Immature natural killer cell (primary cell): ENCODE results near the gene SCRN1. TPM values are rescaled to one million over a fixed set of nuclear protein-coding genes. Genes with fewer than 3 reads are reported as not detected.

Experiments
- DNase-seq, 3 donors: peaks; one replicate each; pipeline ENCODE4 v3.0.0; 2022; ENCODE audit warnings: mixed read lengths in 1 of 3
- H3K27ac Mint-ChIP-seq, 6 donors: one replicate each; pipeline ENCODE4 v1.8.0; 2020; ENCODE audit warnings: mixed read lengths in 6 of 6, mild to moderate bottlenecking in 5 of 6, inconsistent platforms in 4 of 6, moderate library complexity in 3 of 6
- H3K27me3 Mint-ChIP-seq, 3 donors: one replicate each; pipeline ENCODE4 v1.8.0; 2020 to 2021; ENCODE audit warnings: low read depth in 3 of 3, mild to moderate bottlenecking in 3 of 3, mixed read lengths in 3 of 3, moderate library complexity in 3 of 3, inconsistent platforms in 1 of 3
- H3K36me3 Mint-ChIP-seq, 3 donors: one replicate each; pipeline ENCODE4 v1.8.0; 2020; ENCODE audit warnings: mixed read lengths in 3 of 3, inconsistent platforms in 2 of 3, mild to moderate bottlenecking in 2 of 3
- H3K4me1 Mint-ChIP-seq, 2 donors: one replicate each; pipeline ENCODE4 v1.8.0; 2020; ENCODE audit warnings: inconsistent platforms in 2 of 2, mild to moderate bottlenecking in 2 of 2, mixed read lengths in 2 of 2, moderate library complexity in 1 of 2
- H3K4me3 Mint-ChIP-seq, 5 donors: one replicate each; pipeline ENCODE4 v1.8.0; 2020; ENCODE audit warnings: mild to moderate bottlenecking in 5 of 5, mixed read lengths in 5 of 5, inconsistent platforms in 3 of 5, moderate library complexity in 3 of 5
- H3K9me3 Mint-ChIP-seq, 6 donors: one replicate each; pipeline ENCODE4 v1.8.0; 2020; ENCODE audit warnings: mild to moderate bottlenecking in 6 of 6, mixed read lengths in 6 of 6, inconsistent platforms in 4 of 6, moderate library complexity in 3 of 6
- polyA plus RNA-seq, 3 donors: library from polyadenylated mRNA; unstranded; fragments of 300-500 nt; fragmentation: Illumina TruSeq; gene quantifications; one replicate each; pipeline ENCODE4 v1.2.3, GENCODE V29; 2021

The SCRN1 gene
- polyA plus RNA-seq, 3 donors from 2014 or later, result 10.6 to 27.8 (median 20.7) TPM

- Mint-ChIP-seq H3K27ac (no peak overlapping the region), H3K9me3 (no peaks in the 10 kb centered on the region), H3K27me3 (peaks cover 6 to 13% (median 6%) of the 10 kb centered on the region in 3 donors), H3K4me1 (peaks cover 6 to 8% of the 10 kb centered on the region in 2 donors), H3K4me3 (peak overlapping the region in 4 of 5 donors; percentile 5 to 44 (median 20)), H3K36me3 (no peaks in the 10 kb centered on the region)
- DNase-seq, result no peak
Observed at GRCh38 chr7:29883462-29884398, 105.9 kb downstream of the SCRN1 start.

- Mint-ChIP-seq H3K36me3 (no peaks in the 10 kb centered on the region), H3K4me3 (no peak overlapping the region), H3K9me3 (no peaks in the 10 kb centered on the region), H3K4me1 (peaks cover 11 to 12% of the 10 kb centered on the region in 2 donors), H3K27me3 (peaks cover 6 to 15% (median 8%) of the 10 kb centered on the region in 3 donors), H3K27ac (no peak overlapping the region)
- no peak for DNase-seq
Observed at GRCh38 chr7:29882481-29882880, 107.1 kb downstream of the SCRN1 start.

GRCh38 chr7:29881724-29882123 lies 107.9 kb downstream of the SCRN1 start:
- H3K27me3 Mint-ChIP-seq, result peaks cover 6 to 13% (median 8%) of the 10 kb centered on the region in 3 donors

GRCh38 chr7:29879609-29880008 lies 110.0 kb downstream of the SCRN1 start:
- H3K36me3 Mint-ChIP-seq, result no peaks in the 10 kb centered on the region
- peaks cover 3 to 8% (median 6%) of the 10 kb centered on the region in 3 donors for H3K27me3 Mint-ChIP-seq
- no peak for DNase-seq
- peaks cover 11 to 12% of the 10 kb centered on the region in 2 donors for H3K4me1 Mint-ChIP-seq
- no peak overlapping the region for H3K4me3 Mint-ChIP-seq
- no peaks in the 10 kb centered on the region for H3K9me3 Mint-ChIP-seq
- H3K27ac Mint-ChIP-seq, result no peak overlapping the region

More at GRCh38 chr7:29881724-29882123, 107.9 kb downstream of the SCRN1 start:
- H3K9me3 Mint-ChIP-seq, result no peaks in the 10 kb centered on the region
- DNase-seq, result no peak
- no peak overlapping the region for H3K4me3 Mint-ChIP-seq
- peaks cover 11 to 12% of the 10 kb centered on the region in 2 donors for H3K4me1 Mint-ChIP-seq
- H3K36me3 Mint-ChIP-seq, result no peaks in the 10 kb centered on the region
- H3K27ac Mint-ChIP-seq, result no peak overlapping the region

GRCh38 chr7:29878081-29878688 lies 111.4 kb downstream of the SCRN1 start:
- Mint-ChIP-seq H3K4me3 (no peak overlapping the region), H3K27ac (no peak overlapping the region), H3K36me3 (no peaks in the 10 kb centered on the region), H3K9me3 (no peaks in the 10 kb centered on the region), H3K27me3 (peaks cover 2 to 6% (median 5%) of the 10 kb centered on the region in 3 donors), H3K4me1 (peaks cover 9% of the 10 kb centered on the region in 2 donors)
- DNase-seq, result peak; percentile 9 to 17 (median 12)

- Mint-ChIP-seq H3K36me3 (no peaks in the 10 kb centered on the region), H3K27ac (no peak overlapping the region), H3K27me3 (peaks cover 0 to 2% (median 2%) of the 10 kb centered on the region in 3 donors), H3K4me1 (peaks cover 2 to 6% of the 10 kb centered on the region in 2 donors), H3K9me3 (no peaks in the 10 kb centered on the region), H3K4me3 (no peak overlapping the region)
- DNase-seq, result no peak
Observed at GRCh38 chr7:29877196-29877595, 112.4 kb downstream of the SCRN1 start.

GRCh38 chr7:29875741-29876140 lies 113.9 kb downstream of the SCRN1 start:
- Mint-ChIP-seq H3K4me3 (no peak overlapping the region), H3K27me3 (peaks cover 0 to 4% (median 2%) of the 10 kb centered on the region in 3 donors), H3K27ac (no peak overlapping the region), H3K4me1 (peaks cover 2 to 6% of the 10 kb centered on the region in 2 donors), H3K36me3 (no peaks in the 10 kb centered on the region), H3K9me3 (no peaks in the 10 kb centered on the region)
- DNase-seq, result no peak

GRCh38 chr7:29873644-29874294 lies 115.8 kb downstream of the SCRN1 start:
- DNase-seq, result no peak
- Mint-ChIP-seq H3K27me3 (peaks cover 0 to 4% (median 2%) of the 10 kb centered on the region in 3 donors), H3K4me3 (no peak overlapping the region), H3K36me3 (no peaks in the 10 kb centered on the region), H3K27ac (no peak overlapping the region), H3K4me1 (peaks cover 2 to 6% of the 10 kb centered on the region in 2 donors), H3K9me3 (no peaks in the 10 kb centered on the region)

- no peaks in the 10 kb centered on the region for H3K36me3 Mint-ChIP-seq
Observed at GRCh38 chr7:29871787-29872398, 117.7 kb downstream of the SCRN1 start.

More at GRCh38 chr7:29871787-29872398, 117.7 kb downstream of the SCRN1 start:
- no peak overlapping the region for H3K4me3 Mint-ChIP-seq
- no peaks in the 10 kb centered on the region for H3K9me3 Mint-ChIP-seq
- peaks cover 0 to 9% (median 3%) of the 10 kb centered on the region in 3 donors for H3K27me3 Mint-ChIP-seq
- H3K27ac Mint-ChIP-seq, result no peak overlapping the region
- no peak for DNase-seq
- no peaks in the 10 kb centered on the region for H3K4me1 Mint-ChIP-seq

Other genes with a start within 250 kb of the SCRN1 start
- gene WIPF3, start 183.3 kb downstream of the SCRN1 start, polyA plus RNA-seq, result not detected
- 1 to 10 TPM; 1.1 to 1.9 (median 1.5) TPM for gene FKBP14, start 36.9 kb upstream of the SCRN1 start, polyA plus RNA-seq
- 1 to 10 TPM; 3.0 to 5.5 (median 5.0) TPM for gene PLEKHA8, start 38.6 kb upstream of the SCRN1 start, polyA plus RNA-seq
- gene MTURN, start 145.2 kb upstream of the SCRN1 start, polyA plus RNA-seq, result 10 to 100 TPM in 1 of 3 donors, 1 to 10 TPM in 2; 7.1 to 11.0 (median 7.2) TPM